GM18502 (cell line): ENCODE results near the gene EEF2K.

Source experiments
- ATAC-seq: cut with Tn5 transposase; IDR thresholded peaks from one replicate; pipeline ENCODE4 v1.9.1; 2021; ENCODE audit warnings: mild to moderate bottlenecking; ENCODE audit not compliant: unreplicated experiment, poor library complexity

EEF2K gene

DNA sequence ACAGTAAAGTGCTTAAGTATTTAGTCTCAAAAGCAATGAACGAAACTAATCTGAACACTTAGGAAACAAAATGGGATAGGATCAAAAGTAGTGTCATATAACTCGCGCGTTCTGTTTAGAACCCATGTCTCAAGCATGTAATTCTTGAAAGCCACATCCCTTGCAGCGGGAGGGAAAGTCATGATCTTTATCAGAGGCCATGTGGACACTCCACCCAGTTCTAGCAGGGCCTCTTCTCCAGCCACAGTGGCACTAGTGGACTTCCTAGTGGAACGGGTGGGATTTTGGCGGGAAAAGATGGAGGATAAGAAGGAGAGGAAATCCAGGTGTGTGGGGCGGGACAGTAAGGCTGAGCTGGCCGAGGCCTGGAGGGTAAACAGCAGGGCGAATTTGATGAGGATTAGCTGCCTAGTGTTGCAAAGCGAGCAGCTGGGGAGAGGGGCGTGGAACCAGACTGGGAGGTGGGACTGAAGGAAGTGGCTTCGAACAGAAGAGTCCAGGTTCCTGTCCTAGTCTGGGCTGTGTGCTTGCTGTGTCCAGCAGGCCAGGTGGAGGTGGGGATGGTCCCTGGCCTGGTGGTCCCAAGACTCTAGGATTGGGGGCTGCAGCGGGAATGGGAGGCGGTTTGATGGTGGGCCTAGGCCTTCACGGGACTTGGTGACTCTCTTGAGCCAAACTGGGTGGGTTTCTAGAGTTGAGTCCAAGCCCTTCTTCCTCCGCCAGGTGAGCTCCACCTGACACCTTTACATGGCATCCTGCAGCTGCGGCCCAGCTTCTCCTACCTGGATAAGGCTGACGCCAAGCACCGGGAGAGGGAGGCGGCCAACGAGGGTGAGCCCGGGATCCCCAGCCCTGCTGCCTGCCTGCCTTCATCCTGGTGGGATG is 107.1 kb downstream of the EEF2K start:
- no peak for ATAC-seq

DNA sequence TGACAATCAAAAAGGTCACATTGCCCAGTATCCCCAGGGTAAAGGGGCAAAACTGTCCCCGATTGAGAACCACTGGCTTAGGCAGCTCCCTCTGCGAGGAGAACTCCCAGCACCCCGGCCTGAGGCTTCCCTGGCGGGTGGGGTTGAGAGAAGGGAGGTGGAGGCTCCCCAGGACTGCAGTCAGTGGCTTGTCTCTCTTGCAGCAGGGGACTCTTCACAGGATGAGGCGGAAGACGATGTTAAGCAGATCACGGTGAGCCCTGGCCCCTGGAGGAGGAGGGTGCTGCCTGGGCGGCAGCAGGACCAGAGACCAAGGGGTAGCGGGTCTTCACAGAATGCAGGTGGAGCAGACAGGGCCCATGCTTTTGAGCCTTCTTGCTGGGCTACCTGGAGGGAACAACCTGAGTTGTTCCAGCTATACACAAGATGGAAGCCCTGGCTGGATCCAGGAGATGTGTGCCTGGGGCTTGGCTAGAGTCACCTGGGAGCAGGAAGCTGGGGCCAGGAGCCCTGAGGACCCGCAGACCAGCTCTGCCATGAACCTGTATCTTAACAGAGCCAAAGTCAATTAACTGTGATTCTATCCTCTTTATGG is 107.9 kb downstream of the EEF2K start:
- no peak for ATAC-seq

DNA sequence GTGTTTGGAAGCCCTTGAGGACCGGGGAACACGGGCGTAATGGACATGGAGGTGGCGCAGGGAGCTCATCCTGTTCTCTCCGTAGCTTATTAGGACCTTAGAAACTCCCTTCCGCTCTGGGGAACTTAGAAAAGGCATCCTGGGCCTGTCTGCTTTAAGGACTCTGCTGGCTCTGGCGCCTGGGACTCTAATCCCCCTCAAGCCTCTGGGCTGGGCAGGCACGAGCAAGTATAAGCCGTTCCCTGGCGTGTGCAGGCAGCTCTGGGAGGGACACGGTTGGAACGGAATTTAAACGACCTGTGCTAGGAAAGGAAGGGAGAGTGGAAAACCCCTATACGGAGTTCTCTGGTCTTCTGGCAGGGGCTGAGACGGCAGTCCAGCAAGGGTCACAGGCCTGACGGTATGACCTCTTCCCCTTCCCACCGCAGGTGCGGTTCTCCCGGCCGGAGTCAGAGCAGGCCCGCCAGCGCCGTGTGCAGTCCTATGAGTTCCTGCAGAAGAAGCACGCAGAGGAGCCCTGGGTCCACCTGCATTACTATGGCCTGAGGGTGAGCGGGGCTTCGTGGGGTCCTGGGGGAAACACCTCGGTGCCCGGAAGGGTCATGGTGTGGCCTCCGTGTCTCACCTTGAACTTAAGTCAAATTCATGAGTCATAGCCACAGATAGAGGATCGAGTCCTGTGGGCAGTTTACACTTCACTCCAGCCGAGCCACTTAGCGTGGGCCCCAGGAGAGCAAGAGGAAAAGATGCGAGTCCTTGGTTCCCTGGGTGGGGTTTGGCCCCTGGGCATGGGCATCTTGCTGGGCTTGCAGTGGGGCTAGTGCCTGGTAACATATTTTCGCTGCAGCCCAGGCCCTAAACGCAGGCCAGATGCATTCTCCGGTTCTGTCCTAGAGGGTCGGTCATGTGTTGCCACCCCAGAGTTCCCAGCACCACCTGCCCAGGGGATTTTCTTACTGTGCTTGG is 108.9 kb downstream of the EEF2K start:
- no peak for ATAC-seq

- ATAC-seq: no peak
Measured at GRCh38 chr16:22315979-22316378, 109.9 kb downstream of the EEF2K start.

DNA sequence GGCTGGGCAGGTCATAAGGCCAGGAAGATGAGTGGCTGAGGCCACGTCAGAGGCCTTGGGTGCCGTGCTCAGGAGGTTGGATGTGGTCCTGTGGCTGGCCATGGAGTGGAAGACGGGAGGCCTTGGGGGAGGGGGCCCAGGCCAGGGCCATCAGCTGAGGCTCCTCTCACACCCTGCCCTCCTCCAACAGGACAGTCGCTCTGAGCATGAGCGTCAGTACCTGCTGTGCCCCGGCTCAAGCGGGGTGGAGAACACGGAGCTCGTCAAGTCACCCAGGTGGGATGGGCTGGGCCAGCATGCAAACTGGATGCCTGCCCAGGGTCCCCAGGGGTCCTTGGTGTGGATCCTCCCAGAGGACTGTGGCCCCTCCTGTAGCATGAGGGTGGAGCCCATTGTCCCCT is 110.3 kb downstream of the EEF2K start:
- ATAC-seq: no peak

DNA sequence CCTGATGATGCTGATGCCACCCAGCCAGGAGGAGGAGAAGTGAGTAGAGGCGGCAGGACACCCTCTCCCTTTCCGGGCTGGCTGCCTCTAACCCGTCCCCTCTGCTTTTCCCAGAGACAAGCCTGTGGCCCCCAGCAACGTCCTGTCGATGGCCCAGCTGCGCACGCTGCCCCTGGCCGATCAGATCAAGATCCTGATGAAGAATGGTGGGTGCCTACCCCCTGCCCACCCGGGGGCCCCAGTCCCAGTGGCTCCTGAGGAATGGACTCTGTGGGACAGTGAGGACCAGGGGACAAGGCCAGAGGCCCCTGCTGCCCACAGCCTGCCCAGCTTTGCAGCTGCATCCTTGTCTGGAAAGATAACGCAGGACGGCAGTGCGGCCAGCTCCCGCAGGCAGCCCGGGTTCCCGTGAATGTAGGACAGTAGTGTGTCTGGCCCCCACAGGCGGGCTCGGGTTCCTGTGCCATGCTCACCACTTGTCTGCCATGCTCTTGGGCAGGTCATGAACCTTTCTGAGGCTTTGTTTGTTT is 111.0 kb downstream of the EEF2K start:
- no peak for ATAC-seq

- no peak for ATAC-seq
Measured at GRCh38 chr16:22317625-22318024, 111.5 kb downstream of the EEF2K start.

- no peak for ATAC-seq
Measured at GRCh38 chr16:22318690-22319358, 112.7 kb downstream of the EEF2K start.

DNA sequence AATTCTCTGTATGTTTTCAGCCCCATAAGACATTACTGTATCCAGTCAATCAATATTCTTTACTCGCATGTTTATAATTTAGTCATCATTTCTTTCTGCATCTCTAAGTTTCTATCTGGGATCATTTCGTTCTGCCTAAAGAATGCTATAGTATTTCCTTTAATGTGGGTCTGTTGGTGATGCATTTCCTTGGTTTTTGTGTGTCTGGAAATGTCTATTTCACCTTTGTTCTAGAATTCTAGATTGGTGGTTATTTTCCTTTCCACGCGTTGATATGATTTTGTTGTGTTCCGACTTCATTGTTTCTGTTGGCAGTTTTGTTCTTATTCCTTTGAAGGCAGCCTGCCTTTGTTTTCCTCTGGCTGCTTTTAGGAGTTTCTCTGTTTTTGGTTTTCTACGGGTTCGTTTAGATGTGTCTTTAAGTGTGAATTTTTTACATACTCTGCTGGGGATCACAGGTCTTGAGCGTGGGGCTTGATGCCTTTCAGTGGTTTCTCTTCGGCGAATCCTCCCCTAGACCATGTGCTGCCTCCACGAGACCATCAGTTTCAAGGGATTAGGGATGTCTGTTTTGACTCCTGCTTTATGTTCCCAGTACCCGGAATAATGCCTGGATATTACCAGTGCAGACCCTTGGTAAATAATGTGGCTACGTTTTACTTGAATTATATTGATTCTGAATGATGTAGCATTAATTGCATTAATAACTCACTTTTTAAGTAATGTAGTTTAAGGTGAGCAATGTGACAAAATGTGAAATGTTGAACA is 114.7 kb downstream of the EEF2K start:
- ATAC-seq: no peak

DNA sequence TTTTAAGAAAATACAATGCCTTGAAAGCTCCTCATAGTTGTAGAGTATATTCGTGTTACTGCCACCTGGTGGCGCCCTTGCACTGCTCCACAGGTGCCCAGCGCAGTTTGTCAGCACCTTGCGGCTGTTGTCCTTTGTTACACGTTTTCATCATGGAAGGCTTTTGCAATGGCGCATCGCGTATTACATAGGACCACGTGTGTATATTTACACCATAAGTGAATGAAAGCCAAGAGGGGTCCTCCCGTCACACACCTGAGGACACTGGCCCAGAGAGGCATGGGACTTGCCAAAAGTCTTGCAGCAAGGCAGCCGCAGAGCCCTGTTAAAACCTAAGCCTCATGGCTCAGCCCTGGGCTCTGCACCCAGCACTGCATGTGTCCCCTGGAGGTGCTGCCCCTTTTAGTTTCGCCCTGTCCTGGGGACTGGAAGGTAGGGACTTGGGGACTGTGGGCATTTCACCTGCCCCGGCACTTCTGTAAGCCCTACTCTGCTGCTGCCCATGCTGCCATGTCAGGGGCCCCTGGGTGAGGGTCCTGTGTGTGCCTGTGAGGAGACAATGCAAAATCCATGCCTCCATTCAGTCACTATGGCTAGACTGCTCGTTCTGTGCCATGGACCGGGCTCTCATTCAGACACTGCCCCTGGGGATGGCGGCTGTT is 115.4 kb downstream of the EEF2K start:
- ATAC-seq: no peak

GRCh38 chr16:22322021-22322471 is 116.0 kb downstream of the EEF2K start:
- no peak for ATAC-seq

DNA sequence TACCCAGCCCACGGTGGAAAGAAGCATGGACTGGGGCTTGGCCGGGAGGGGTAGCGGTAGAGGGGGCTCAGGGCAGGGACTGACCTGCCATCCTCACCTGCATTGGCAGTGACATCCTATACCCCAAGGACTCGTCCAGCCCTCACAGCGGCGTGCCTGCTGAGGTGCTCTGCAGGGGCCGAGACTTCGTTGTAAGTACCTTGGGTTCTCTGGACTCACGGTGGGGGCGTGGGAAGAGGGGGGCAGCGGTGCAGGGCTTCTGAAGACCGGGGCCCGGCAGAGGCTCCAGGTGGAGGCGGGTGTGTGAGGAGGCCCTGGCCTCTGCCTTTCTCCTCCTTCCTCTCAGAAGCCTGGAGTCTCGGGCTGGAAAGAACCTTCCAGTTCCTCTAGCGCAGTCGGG is 116.7 kb downstream of the EEF2K start:
- no peak for ATAC-seq

DNA sequence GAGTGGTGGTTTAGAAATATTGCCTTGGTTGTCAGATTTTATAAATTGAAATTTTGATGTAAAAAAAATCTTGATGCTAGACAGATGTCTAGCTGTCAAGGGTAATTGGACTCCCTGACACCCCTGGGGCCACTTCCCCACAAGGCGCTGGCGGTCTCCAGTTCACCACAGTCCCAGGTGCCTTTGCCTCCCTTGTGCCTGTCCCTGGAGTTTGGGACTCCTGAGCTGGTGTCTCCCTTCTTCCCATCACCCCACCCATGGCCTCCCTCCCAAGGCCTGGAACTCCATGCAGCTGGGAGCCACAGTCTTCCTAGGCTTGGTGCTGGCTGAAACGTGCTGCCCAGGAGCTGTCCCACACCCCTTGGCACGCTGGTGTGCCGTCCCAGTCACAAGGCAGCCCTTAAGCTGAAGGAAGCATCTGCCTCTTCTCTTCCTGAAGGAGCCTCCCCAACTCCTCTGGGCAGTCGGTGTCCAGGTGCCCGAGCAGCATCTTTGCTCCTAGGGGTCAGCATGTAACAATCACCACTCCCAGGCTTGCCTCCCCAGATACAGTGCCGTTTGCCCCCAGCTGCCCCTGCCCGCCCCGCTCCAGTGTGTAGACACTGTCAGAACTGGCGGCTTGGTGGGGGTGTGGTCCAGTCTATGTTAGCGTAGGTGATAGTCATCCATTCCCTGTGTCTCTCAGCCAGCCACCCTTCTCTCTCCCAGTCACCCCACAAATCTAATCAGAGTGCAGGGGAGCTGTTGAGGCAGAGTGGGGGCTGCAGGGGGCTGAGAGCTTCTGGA is 117.3 kb downstream of the EEF2K start:
- no peak for ATAC-seq

- ATAC-seq: no peak
Measured at GRCh38 chr16:22323959-22324786, 118.1 kb downstream of the EEF2K start.

DNA sequence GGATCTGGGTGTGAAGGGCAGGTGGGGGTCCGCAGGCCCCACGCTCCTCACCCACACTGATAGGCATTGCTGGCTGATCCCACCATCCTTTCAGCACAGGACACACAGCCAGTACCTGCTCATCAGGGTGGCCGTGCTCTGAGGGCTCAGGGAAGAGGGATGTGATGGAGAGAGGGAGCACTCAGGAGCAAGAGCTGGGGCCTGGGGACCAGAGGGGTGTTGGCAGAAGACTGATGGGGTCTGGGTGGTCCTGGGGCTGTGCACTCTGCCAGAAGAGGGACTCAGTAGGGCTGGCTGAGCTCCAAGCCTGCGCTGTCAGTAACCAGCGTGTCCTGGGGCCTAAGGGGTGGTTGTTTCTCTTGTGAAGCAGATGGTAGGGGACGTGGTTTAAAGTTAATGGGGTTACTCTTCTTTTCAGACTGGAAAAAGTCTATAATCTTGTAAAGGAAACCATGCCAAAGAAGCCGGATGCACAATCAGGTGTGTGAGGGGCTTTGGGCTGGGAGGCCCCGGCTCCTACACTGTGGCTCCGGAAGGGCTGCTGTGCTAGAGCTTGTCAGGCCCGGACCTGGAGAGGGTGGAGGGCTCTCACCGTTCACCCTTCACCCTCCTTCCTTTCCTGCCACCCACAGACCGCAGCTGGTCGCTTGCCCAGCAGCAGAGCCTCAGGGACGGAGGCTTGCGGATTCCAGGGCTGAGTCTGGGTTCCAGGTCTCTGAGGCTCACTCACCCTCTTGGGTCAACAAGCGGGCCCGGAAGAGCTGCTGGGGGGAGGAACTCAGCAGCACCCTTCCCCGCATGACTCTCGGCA is 118.9 kb downstream of the EEF2K start:
- ATAC-seq: no peak
